NOMO-1 treated with dmso at 0.1 percent for 144 hours (cell line): ENCODE data around the gene GPX3.

Experiments
- DNase-seq: peaks from one replicate; lab custom pipeline; 2025; ENCODE audit not compliant: unreplicated experiment; lab: John Stamatoyannopoulos, UW

Gene GPX3

DNA sequence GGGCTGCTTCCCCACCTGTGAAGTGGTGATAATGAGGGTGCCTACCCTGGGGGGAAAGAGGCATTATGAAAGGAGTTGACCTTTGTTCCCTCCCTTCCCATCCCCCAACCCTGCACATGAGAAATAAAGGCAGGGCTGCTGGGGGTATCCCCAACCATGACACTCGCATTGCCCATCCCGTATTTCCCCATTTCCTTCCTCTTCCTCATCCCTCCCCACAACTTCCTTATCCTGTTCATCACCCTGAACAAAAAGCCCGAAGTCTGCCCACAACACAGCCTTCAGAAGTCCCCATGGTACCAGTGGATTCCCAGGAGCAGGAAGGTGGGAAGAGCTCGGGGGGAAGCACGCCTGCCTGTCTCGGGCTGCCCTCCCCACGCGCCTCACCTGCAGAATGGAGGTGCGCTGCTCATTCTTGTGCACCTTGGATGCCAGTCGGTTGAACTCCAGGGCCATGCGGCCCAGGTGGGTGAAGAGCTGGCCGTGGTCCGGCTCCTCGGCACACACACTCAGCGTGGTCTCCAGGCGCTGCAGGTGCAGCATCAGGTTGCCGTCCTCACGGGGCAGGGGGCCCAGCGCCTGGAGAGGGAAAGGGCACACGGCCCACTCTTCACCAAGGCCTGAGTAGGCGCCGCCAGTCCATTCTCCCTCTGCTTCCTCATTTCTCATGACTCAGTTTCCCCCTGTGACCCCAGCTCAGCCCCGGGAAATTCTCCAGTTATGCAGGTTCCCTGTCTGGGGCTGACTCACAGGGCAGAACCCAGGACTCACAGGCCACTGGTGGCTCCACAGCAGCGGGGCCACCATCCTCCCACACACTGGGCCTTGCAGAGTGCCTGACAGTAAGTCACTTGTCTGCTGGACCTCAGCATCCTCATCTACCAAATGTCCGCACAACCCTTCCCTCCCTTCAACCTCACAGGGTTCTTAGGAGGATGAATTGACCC is 36.3 kb downstream of the GPX3 start:
- no peak for DNase-seq

DNA sequence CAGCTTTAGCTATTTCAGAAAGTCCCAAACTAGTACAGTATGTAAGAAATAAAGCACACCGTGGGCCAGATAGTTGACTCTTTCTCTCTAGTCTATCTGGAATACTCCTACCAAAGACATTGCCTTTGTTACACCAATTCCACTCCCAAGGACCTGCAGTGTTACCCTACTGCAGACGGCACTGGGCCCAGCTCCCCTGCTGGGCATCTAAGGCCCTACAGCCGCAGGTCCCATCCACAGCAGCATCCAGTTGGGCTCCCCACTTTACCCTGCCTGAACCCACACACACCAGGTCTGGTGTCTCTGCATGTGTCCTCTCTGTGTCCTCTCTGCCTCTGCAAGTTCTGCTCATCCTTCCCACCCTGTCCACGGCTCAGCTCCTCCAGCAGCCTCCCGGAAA is 37.9 kb downstream of the GPX3 start:
- DNase-seq = no peak

DNA sequence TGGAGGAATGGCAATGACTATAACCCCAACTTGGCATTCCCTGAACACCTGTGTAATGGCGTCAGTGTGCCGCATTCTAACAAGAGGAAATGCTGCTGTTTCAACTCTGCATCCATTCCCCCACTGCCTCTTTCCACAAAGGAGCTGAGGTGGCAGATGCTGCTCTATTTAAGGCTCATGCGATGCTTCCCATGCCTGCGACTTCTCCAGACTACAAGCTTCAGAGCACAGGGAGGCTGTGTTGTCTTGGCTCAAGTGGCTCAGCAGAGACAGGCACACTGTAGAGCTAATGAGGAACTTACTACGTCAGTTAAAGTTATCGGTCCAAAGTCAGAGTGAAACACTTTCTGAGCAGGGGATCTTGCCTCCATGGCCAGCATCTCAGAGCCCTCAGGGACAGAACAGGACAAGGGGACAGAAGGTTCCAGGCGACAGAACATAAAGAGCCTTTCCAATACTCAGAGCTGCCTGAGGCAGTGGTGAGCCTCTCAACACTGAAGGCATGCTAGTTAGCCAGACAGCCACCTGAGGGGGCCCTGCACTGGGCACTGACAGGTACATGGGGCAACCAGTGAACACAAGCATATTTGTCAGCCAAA is 38.6 kb downstream of the GPX3 start:
- peak; percentile 12 for DNase-seq

DNA sequence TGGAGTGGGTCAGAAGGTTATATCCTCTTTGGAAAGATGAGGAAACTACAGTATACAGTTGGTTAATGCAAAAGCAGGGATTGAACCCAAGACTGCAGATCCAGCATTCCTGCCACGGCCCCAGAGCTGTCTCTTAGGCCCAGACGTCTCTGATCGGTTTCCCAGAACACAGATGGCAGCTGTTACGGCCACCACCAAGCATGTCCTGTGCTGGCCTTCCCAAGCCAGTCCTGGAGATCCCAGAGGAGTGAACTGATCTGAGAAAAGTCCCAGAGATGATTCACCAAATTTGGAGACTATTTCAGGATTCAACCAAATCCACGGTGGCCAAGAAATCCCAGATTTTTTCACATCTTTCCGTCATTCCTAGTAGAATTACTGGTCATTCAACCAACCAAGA is 40.4 kb downstream of the GPX3 start:
- DNase-seq = no peak

DNA sequence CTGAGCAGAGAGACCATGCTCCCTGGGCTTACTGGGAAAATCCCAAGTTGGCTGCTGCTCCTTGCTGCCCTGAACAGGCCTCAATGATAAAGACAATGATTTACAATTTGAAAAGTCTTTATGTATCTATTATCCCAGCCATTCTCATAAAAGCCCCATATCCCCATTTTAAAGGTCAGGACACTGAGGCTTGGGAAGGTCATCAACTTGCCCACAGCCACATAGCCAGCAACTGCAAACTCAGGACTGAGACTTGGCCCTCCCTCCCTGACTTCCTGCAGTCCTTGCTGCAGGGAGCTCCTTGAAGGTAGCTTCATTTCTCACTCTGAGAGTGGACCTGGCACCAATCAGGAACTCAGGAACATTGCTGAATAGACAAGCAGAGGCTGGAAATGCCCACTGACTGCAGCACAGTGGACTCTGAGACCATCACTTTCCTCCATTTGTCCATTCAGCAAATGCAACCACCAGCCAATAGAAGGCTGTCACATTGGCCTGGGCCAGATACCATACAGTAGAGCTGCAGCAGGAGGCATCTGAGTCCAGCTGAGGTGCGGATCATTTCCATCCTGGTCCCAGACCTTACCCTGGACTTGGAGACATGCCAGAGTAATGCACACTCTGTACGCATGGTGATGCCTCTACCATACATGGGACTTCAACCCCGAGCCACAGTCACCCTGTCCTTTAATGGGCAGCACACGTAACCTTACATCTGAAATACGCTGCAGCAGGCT is 42.2 kb downstream of the GPX3 start:
- no peak for DNase-seq

DNA sequence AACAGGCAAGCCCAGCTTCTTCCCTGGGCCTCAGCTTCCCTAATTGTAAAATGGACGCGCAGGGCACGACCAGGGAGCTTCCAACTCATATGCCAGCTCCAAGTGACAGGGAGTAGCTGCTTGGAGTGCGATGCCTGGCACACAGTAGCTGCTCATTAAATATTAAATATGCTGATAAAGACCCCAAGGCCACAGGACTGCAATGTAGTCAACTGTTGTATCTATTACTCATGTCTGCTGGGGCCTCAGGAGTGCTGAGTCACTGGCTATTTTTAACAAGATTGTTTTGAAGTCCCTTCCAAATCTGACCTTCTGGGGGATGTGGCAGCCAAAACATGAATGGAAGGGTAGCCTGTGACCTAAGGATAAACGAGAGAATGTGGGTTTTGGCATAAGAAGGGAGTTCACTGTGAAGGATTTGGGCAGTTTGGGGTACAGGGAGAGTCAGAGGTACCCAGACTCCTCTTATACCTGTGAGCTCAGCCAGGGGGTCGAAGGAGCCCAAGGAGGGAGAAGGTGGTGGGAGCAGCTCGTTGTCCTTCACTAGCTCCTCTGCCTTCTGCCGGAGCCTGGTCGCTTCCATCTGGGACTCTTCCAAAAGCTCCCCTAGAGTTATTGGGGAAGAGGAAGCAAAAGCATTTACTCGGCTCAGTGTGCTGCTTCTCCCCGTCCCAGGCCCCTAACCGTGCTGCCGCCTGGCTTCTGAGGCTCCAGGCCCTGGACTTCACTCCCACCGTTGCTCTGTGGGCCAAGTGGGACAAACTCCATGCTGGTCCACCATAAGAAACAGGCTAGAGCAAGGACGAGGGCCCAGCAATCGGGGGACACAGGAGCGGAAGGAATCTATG is 43.0 kb downstream of the GPX3 start:
- DNase-seq = peak; percentile 46

DNA sequence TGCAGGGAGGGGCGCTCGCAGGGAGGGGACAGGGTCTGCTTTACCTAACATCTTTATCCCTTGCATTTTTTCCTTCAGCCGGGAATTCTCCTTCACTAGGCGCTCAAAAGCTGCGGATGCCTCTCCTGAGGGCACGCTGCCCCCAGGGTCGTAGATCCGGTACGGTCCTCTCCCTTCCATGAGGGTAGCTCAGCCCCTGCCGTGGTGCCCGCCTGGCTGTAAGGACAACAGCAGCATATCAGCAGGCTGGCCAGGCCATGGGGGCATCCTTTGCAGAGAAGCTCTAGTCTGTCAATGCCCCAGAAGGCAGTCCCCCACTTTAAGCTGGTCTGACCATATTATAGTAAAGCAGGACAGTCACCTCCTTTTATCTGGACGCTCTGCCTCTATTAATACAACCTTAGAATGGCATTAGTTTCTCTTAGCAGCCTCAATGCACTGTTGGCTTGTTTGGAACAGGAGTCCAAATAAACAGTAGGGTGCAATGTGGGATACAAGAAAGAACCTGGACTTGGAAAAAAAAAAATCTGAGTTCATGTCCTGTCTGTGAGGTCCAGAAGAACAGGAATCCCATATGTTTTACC is 44.6 kb downstream of the GPX3 start:
- DNase-seq = no peak

DNA sequence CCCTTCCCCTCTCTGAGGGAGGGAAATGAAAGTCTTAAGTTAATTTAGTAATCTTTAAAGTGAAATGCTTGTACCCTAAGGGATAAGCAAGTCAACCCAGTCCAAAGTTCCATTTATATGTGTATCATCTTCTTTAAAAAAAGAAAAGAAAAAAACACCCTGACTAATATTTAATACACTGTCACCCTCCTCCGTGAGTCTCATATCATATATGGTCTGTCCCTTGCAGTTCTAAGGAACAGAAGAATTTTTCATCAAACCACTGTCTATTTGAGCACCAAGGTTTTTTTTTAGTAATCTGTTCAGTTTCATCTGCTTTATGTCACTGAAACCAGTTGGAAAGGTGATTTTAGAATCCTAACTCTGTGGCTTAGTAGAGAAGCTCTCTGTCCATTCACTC is 45.2 kb downstream of the GPX3 start:
- DNase-seq = no peak

DNA sequence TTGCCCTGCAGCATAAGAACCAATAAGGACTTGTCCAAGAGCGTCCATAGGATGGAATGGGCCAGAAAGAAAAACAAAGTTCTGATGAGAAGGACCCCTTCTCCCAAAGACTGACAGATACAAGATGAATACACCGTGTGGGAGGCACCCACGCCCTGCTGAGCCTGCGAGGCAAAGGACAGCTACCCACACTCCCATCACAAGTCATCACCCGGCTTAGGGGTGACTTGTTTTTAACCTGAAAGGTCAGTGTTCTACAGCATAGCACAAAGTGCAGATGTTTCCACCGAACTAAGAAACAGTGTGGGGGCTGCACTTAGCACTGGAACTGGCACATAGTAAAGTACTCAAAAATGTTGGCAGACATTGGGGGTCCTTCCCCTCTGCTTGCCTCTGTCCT is 46.5 kb downstream of the GPX3 start:
- DNase-seq = no peak

DNA sequence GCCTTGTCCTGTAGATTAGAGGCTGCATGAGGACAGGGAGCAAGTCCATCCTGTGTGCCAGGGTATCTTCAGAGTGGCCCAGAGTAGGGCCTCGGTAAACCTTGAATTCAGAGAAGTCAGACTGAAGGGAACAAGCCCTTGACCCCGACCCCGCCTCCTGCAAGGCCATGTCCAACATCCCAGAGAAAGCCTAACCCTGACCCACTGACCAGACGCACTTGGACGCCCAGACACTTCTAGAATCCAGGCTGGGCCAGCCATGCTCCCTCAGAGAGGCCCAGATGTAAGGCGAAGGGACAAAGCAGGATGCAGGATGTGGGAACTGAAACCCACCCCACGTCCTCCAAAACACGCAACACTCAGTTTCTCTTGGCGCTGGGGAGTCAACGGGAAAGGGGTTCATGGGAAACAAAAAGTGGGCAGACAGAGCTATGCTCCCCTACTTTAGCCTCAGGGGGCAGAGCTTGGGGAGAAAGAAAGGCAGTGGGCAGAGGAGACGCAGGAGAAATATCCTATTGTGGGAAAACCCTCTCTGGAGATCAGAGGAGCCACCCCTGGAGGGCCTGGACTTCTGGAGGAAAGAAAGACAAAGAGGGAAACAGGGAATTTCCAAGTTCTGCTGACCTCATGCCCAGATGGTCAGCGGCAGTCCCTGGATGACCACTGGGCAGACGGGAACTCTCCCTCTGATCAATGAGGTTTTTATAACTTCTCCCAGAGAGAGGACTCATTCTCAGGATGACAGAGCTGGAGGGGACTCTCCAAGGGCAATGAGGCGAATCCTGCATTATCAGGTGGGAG is 47.4 kb downstream of the GPX3 start:
- DNase-seq = no peak

DNA sequence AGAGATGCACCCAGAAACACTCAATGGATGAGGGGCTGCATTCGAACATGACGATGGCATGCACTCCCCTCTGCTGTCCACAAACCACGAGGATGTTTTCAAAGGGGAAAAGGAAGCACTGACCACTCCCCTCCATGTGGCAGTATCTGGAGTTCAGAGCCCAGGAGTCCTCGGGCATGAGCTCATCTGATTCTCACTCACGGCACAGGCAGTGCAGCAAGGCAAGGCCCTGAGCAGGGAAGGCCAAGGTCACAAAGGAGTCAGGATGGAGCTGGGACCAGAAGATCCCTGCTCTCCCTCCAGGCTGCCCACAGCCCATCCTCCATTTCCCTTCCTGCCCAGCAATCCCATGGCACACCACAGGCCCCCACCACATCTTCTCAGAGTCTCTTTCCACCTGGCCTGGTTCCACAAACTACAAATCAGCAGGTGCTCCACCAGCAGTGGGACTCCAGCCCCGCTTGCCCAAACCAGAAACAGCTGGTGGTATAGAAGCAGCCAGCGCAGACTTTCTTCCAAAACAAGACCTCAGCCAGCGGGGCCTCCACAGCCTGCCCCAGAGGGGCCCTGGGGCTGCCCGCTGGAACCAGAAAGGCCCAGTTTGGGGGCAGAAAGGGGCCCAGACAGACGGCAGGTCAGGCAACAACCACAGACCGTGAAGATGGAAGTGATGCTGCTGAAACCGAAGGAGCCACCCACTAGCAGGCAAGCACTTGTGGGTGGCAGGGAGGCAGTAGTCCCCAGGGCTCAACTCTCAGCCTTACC is 48.2 kb downstream of the GPX3 start:
- no peak for DNase-seq

DNA sequence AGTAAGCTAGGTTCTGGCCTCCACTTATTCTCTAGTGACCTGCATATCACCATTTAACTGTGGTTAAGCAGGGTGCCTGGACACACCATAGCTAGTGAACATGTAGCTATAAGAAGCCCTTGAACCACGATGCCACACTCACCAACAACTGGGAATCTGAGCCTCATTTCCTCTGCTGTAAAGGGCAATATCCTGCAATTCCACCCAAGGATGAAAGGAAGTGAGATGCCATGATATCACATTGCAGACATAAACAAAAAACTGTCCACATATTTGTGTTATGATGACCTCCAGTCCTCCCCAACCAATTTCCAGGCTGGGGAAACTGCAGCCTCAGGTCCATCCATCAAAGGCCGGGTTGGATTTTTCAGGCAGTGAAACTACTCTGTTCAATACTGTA is 50.1 kb downstream of the GPX3 start:
- no peak for DNase-seq

DNA sequence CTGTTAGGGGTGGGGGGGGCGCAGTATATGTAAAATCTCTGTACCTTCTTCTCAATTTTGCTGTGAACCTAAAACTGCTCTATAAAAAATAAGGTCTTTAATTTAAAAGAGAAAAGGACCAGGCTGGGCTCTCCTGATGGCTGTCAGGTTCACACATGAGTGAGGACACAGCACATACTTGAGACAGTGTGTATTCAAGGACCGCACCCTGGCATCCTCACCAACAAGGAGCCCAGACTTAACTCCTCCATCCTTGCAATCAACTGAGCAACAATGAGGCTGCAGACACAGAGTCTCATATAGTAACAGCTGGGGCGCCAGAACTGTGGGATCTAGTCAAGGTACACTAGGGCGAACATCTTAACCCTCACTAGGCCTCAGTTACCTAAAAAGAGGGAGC is 50.6 kb downstream of the GPX3 start:
- no peak for DNase-seq

DNA sequence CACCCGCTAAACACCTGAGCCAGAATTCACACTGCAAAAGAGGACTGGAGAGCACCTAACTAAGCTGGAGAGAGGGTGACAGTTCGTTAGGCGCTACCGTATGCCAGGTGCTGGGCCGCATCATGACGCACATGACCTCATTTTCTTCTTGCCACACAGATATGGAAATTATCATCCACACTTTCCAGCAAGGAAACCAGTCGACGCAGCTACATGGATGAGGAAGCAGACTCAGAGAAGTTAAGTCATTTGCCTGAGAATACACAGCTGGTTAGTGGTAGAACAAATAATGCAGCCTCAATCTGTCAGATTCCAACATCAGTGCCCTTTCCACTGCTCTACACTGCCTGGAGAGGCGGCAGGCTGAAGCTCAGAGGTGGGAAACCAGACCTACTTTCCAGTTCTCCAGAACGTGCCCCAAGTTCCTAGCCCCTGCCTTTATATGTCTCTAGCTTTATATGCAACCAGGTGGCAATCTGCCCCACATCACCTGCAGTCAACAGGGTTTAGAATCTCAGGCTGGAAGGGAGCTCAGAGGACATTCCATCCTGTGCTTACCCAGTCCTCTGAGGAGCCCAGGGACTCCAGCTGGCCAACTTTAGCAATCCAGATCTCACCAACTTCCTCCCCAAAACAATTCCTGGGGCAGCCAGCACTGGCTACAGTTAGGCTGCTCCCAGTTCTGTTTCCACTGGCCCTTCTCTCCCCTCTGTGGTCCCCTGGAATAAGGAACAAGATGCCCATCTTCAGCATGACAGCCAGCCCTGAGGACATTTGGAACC is 51.6 kb downstream of the GPX3 start:
- DNase-seq = no peak

DNA sequence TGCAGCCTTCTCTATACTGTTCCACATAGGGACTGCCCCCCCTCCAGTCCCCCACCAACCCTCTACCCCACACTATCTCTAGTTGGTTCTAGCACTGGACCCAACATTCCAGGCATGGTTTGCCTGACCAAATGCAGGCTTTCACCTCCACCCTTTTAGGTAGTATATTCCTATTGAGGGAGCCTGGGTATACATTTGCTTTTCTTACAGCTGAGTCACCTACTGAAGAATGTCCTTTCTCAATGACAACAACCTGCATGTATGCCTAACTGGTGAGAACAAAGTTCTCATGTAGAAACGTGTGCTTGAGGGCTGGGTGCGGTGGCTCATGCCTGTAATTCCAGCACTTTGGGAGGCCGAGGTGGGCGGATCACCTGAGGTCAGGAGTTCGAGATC is 52.2 kb downstream of the GPX3 start:
- DNase-seq = no peak

DNA sequence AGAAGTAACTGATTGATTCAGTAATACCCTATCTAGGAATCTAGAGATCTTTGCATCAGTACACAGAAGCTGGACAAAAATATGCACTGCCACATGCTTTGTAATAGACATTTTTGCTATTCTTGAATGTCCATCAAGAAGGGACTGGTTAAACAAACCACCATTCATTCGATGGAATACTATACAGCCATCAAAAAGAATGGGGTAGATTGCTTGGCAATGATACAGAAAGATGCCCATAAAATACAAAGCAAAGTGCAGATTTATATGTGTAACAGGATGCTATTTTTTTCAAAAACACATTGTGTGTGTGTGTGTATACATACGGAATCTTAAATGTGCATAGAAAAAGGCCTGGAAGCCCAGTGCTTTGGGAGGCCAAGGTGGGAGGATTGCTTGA is 52.9 kb downstream of the GPX3 start:
- no peak for DNase-seq

DNA sequence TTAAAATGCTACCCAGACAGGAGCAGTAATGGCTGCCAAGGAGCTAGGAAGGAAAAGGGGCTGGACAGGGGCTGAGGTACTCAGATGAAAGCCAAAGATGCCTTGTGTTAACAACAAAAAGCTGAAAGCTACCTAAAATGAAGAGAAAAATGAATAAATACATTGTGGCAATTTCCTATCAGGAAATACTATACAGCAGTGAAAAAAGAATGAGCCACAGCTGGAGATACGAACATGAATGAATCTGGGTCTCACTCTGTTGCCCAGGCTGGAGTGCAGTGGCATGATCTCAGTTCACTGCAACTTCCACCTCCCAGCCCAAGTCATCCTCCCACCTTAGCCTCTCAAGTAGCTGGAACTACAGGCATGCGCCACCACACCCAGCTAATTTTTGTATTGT is 54.2 kb downstream of the GPX3 start:
- no peak for DNase-seq

DNA sequence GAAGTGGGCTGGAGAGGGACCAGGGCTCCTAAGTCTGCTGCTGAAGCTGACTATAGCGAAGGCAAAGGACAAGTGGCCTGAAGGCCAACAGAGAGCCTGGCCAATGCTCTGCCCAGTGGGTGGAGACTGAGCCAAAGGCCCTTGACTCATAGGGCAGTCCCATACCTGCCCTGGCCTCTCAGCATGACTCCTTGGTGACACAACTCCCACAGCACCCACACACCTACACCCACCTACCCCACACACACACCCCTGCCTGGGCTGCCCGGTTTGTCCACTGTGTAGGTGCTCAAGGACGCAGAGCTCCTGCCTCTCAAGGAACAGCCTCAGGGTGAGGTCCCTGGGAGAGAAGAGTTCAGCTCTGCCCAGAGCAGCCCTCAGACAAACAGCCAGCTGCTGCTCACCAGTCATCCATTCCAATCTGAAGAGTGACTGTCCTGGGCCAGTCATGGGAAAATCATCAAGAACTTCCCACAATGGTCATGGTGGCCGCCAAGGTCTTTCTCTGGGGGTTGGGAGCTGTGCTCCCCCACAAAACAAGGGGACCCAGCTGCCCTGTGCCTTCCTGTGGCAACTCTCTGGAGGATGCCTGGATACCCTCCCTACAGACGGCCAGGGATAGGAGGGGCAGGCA is 55.4 kb downstream of the GPX3 start:
- no peak for DNase-seq
